DLD1 (cell line): Measurements from ENCODE around the gene ADAMTS14.

Source experiments
- in situ Hi-C: cut with HindIII; loops from 2 replicates; pipeline ENCODE4 v1.10.0; 2017; ENCODE audit warnings: low sequenced_read_pairs

Gene ADAMTS14

GRCh38 chr10:70722820-70723424 is 50.6 kb downstream of the ADAMTS14 start:
- in situ Hi-C loops: no loop called here

- in situ Hi-C loops: no loop called here
These were observed 51.5 kb downstream of the ADAMTS14 start for GRCh38 chr10:70723771-70724170.

- in situ Hi-C loops: no loop called here
These were observed 54.7 kb downstream of the ADAMTS14 start for GRCh38 chr10:70726909-70727495.

GRCh38 chr10:70728328-70728727 is 56.0 kb downstream of the ADAMTS14 start:
- in situ Hi-C loops: no loop called here

- in situ Hi-C loops: no loop called here
These were observed 57.6 kb downstream of the ADAMTS14 start for GRCh38 chr10:70729763-70730357.

GRCh38 chr10:70730955-70731354 is 58.6 kb downstream of the ADAMTS14 start:
- in situ Hi-C loops: no loop called here

GRCh38 chr10:70732569-70732968 is 60.3 kb downstream of the ADAMTS14 start:
- in situ Hi-C loops: no loop called here

GRCh38 chr10:70733051-70733450 is 60.7 kb downstream of the ADAMTS14 start:
- in situ Hi-C loops: no loop called here

GRCh38 chr10:70735161-70735560 is 62.9 kb downstream of the ADAMTS14 start:
- in situ Hi-C loops: no loop called here

- in situ Hi-C loops: no loop called here
These were observed 64.2 kb downstream of the ADAMTS14 start for GRCh38 chr10:70736525-70736924.

- in situ Hi-C loops: no loop called here
These were observed 64.9 kb downstream of the ADAMTS14 start for GRCh38 chr10:70737250-70737649.

- in situ Hi-C loops: no loop called here
These were observed 65.9 kb downstream of the ADAMTS14 start for GRCh38 chr10:70738006-70738760.

- in situ Hi-C loops: no loop called here
These were observed 66.4 kb downstream of the ADAMTS14 start for GRCh38 chr10:70738761-70739121.

- in situ Hi-C loops: no loop called here
These were observed 68.3 kb downstream of the ADAMTS14 start for GRCh38 chr10:70740406-70741288.

GRCh38 chr10:70742537-70743429 is 70.5 kb downstream of the ADAMTS14 start:
- in situ Hi-C loops: no loop called here

- in situ Hi-C loops: no loop called here
These were observed 71.1 kb downstream of the ADAMTS14 start for GRCh38 chr10:70743430-70743788.

- in situ Hi-C loops: no loop called here
These were observed 71.6 kb downstream of the ADAMTS14 start for GRCh38 chr10:70743879-70744278.

- in situ Hi-C loops: no loop called here
These were observed 72.4 kb downstream of the ADAMTS14 start for GRCh38 chr10:70744617-70745143.

GRCh38 chr10:70745555-70745954 is 73.2 kb downstream of the ADAMTS14 start:
- in situ Hi-C loops: no loop called here
